K562 (cell line): ENCODE data around the gene PPP1R12C. TPM values are rescaled to one million over a fixed set of nuclear protein-coding genes. Genes with fewer than 3 reads are reported as not detected.
A peak's percentile ranks its signal among the peaks of the same experiment; 100 is the strongest.

ENCODE experiments used
- ELF4 ChIP-seq: fragments of 450-650 bp; formaldehyde crosslinking; IDR thresholded peaks from 2 replicates; pipeline ENCODE4 v1.4.0; 2022; ENCODE audit warnings: missing genetic modification characterization
- ETV1 ChIP-seq: fragments of 450-650 bp; conservative IDR thresholded peaks from 2 replicates; pipeline ENCODE4 v1.6.1; 2016; ENCODE audit warnings: missing genetic modification characterization, control low read depth, low read depth, missing compliant biosample characterization
- HNRNPLL ChIP-seq: fragments of 200-400 bp; formaldehyde crosslinking; IDR thresholded peaks from 2 replicates; pipeline ENCODE4 v1.6.1; 2017; ENCODE audit warnings: low read length, low read depth, mild to moderate bottlenecking; ENCODE audit not compliant: poor library complexity, severe bottlenecking
- MXI1 ChIP-seq: IDR thresholded peaks from 2 replicates; pipeline ENCODE4 v1.6.1; 2011; ENCODE audit warnings: low read depth, mild to moderate bottlenecking, improper control_type of control experiment, low read length
- SETDB1 ChIP-seq: IDR thresholded peaks from one replicate; pipeline ENCODE4 v1.6.1; 2012; ENCODE audit warnings: low read length, control low read depth, inconsistent platforms
- SIN3A ChIP-seq, 2 experiments: fragments of 150-350 bp in 1 of 2; IDR thresholded peaks; 2 replicates each; pipeline ENCODE4 v1.6.1; 2011 to 2016; ENCODE audit warnings: borderline replicate concordance in 2 of 2, low read depth in 2 of 2, low read length in 2 of 2, mild to moderate bottlenecking in 2 of 2, moderate library complexity in 2 of 2; ENCODE audit not compliant: control insufficient read depth in 1 of 2
- SOX6 ChIP-seq: fragments of 450-650 bp; IDR thresholded peaks from 2 replicates; pipeline ENCODE4 v1.6.1; 2014; ENCODE audit warnings: mild to moderate bottlenecking
- TAF7 ChIP-seq: fragments of 450-650 bp; IDR thresholded peaks from 2 replicates; pipeline ENCODE4 v1.6.1; 2016; ENCODE audit warnings: missing genetic modification characterization, missing compliant biosample characterization
- ZKSCAN8 ChIP-seq: fragments of 200-800 bp; sonication (Bioruptor generic); IDR thresholded peaks from 2 replicates; pipeline ENCODE4 v1.6.1; 2016; ENCODE audit warnings: missing genetic modification characterization, missing compliant biosample characterization
- ZNF41 ChIP-seq: fragments of 250-450 bp; sonication (Bioruptor Pico); conservative IDR thresholded peaks from 2 replicates; pipeline ENCODE4 v1.4.0; 2020; ENCODE audit warnings: mild to moderate bottlenecking
- ZNF583 ChIP-seq: fragments of 250-450 bp; sonication (Bioruptor Pico); IDR thresholded peaks from 2 replicates; pipeline ENCODE4 v1.4.0; 2020
- polyA plus RNA-seq, 8 experiments: library from polyadenylated mRNA; depleted of rRNA in 4 of 8; stranded (reverse) in 5 of 8; unstranded in 3 of 8; fragments of >200 nt; fragmentation: Nextera tagmentation in 2 of 8; fragmentation: Illumina TruSeq in 1 of 8; extraction: Ambion mirVana in 2 of 8; extraction: Trizol in 1 of 8; gene quantifications; 2 replicates each; pipeline versions ENCODE4 v1.2.1 to v1.2.3, GENCODE V29; 2011 to 2014; ENCODE audit warnings: inconsistent platforms in 1 of 8, missing spikeins in 1 of 8
- total RNA-seq, 7 experiments: library from RNA; depleted of rRNA in 6 of 7; stranded (reverse); fragments of >200 nt in 6 of 7; fragmentation: Illumina TruSeq in 2 of 7; extraction: Trizol in 2 of 7; gene quantifications; 2 replicates each; pipeline versions ENCODE4 v1.2.1 to v1.2.3, GENCODE V29; 2011 to 2021; ENCODE audit warnings: low replicate concordance in 1 of 7
- TF ChIP-seq, protein P1 (sequence below): fragments of 450-650 bp; IDR thresholded peaks from 2 replicates; pipeline ENCODE4 v1.6.1; 2017; ENCODE audit warnings: antibody characterized with exemption
- TF ChIP-seq, protein P2 (sequence below): fragments of 450-650 bp; formaldehyde crosslinking; IDR thresholded peaks from 2 replicates; pipeline ENCODE4 v1.4.0; 2020; ENCODE audit warnings: mild to moderate bottlenecking
- TF ChIP-seq, protein P3 (sequence below): sonication (generic); formaldehyde crosslinking; IDR thresholded peaks from 2 replicates; pipeline ENCODE4 v1.9.0; 2022; ENCODE audit warnings: mild to moderate bottlenecking, missing genetic modification reagents
- TF ChIP-seq, protein P4 (sequence below): fragments of 450-650 bp; IDR thresholded peaks from 2 replicates; pipeline ENCODE4 v1.7.1; 2018; ENCODE audit warnings: mild to moderate bottlenecking, low read depth; ENCODE audit not compliant: partially characterized antibody
- TF ChIP-seq, protein P5 (sequence below): fragments of 250-450 bp; sonication (Bioruptor Pico); IDR thresholded peaks from 2 replicates; pipeline ENCODE4 v1.4.0; 2020; ENCODE audit warnings: mild to moderate bottlenecking
- TF ChIP-seq, protein P6 (sequence below): sonication (generic); formaldehyde crosslinking; IDR thresholded peaks from 2 replicates; pipeline ENCODE4 v1.8.1; 2023; ENCODE audit warnings: mild to moderate bottlenecking, missing genetic modification reagents

Gene PPP1R12C
- total and polyA plus RNA-seq, 9 of the 15 experiments (the other 6 are each of a cell fraction or from before 2014, with no cell fraction given), result 1.8 to 136 (median 33.7) TPM

DNA sequence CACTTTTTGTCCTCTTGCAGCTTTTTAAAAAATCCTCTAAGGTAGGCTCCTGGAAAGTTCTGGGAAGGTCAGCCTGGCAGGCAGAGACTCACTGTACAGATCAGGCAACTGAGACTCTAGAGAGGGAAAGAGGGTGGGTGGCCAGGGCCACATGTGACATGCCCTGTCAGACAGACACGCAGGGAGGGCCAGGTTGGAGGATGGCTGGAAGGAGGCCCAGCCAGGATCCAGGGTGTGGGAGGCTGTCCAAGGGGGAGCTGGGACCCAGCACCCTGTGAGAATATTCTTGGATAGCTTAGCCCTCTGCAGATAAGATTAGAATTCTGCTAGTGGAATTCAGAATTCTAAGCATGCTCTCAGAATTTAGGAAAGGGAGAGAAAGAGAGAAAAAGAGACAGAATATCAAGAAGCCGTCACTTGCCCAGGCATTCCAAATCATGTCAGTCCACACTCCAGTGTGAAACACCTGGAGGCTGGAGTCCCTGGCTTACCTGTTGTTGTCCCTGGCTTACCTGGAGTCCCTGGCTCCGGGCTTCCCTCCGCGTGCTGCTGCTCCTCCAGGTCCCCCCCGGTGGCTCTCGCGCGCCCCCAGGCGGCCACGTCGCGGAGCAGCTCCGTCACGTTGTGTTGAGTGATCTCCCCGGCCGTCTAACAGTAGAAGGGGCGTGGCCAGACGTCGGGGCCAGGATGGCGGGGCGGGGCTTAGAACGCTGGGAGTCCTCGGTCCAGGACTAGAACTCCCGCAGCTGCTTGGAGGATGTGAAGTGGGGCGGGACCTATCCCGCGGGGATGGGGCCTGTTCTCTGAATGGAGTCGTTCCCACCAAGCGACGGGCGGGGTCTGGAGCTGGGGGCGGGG lies 42.9 kb upstream of the PPP1R12C start (continued):
- TF ChIP-seq, protein P1, sequence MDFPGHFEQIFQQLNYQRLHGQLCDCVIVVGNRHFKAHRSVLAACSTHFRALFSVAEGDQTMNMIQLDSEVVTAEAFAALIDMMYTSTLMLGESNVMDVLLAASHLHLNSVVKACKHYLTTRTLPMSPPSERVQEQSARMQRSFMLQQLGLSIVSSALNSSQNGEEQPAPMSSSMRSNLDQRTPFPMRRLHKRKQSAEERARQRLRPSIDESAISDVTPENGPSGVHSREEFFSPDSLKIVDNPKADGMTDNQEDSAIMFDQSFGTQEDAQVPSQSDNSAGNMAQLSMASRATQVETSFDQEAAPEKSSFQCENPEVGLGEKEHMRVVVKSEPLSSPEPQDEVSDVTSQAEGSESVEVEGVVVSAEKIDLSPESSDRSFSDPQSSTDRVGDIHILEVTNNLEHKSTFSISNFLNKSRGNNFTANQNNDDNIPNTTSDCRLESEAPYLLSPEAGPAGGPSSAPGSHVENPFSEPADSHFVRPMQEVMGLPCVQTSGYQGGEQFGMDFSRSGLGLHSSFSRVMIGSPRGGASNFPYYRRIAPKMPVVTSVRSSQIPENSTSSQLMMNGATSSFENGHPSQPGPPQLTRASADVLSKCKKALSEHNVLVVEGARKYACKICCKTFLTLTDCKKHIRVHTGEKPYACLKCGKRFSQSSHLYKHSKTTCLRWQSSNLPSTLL, result no peak
- TF ChIP-seq, protein P2, sequence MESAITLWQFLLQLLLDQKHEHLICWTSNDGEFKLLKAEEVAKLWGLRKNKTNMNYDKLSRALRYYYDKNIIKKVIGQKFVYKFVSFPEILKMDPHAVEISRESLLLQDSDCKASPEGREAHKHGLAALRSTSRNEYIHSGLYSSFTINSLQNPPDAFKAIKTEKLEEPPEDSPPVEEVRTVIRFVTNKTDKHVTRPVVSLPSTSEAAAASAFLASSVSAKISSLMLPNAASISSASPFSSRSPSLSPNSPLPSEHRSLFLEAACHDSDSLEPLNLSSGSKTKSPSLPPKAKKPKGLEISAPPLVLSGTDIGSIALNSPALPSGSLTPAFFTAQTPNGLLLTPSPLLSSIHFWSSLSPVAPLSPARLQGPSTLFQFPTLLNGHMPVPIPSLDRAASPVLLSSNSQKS (CRISPR knock-in tag), result no peak
- no peak for TF ChIP-seq ZNF41 (CRISPR knock-in tag)
- TF ChIP-seq, protein P3, sequence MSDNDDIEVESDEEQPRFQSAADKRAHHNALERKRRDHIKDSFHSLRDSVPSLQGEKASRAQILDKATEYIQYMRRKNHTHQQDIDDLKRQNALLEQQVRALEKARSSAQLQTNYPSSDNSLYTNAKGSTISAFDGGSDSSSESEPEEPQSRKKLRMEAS, result peak; percentile 93
- TF ChIP-seq, protein P4, sequence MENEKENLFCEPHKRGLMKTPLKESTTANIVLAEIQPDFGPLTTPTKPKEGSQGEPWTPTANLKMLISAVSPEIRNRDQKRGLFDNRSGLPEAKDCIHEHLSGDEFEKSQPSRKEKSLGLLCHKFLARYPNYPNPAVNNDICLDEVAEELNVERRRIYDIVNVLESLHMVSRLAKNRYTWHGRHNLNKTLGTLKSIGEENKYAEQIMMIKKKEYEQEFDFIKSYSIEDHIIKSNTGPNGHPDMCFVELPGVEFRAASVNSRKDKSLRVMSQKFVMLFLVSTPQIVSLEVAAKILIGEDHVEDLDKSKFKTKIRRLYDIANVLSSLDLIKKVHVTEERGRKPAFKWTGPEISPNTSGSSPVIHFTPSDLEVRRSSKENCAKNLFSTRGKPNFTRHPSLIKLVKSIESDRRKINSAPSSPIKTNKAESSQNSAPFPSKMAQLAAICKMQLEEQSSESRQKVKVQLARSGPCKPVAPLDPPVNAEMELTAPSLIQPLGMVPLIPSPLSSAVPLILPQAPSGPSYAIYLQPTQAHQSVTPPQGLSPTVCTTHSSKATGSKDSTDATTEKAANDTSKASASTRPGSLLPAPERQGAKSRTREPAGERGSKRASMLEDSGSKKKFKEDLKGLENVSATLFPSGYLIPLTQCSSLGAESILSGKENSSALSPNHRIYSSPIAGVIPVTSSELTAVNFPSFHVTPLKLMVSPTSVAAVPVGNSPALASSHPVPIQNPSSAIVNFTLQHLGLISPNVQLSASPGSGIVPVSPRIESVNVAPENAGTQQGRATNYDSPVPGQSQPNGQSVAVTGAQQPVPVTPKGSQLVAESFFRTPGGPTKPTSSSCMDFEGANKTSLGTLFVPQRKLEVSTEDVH, result no peak
- TF ChIP-seq, protein P5, sequence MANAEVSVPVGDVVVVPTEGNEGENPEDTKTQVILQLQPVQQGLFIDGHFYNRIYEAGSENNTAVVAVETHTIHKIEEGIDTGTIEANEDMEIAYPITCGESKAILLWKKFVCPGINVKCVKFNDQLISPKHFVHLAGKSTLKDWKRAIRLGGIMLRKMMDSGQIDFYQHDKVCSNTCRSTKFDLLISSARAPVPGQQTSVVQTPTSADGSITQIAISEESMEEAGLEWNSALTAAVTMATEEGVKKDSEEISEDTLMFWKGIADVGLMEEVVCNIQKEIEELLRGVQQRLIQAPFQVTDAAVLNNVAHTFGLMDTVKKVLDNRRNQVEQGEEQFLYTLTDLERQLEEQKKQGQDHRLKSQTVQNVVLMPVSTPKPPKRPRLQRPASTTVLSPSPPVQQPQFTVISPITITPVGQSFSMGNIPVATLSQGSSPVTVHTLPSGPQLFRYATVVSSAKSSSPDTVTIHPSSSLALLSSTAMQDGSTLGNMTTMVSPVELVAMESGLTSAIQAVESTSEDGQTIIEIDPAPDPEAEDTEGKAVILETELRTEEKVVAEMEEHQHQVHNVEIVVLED (CRISPR knock-in tag), result 0 out of 2 replicates have a peak, but pooled peaks have one; percentile 22
- peak; percentile 13 for TF ChIP-seq HNRNPLL
- 0 out of 2 replicates have a peak, but pooled peaks have one; percentile 43 for TF ChIP-seq MXI1
- no peak for TF ChIP-seq ETV1 (tag)
- TF ChIP-seq, protein P6, sequence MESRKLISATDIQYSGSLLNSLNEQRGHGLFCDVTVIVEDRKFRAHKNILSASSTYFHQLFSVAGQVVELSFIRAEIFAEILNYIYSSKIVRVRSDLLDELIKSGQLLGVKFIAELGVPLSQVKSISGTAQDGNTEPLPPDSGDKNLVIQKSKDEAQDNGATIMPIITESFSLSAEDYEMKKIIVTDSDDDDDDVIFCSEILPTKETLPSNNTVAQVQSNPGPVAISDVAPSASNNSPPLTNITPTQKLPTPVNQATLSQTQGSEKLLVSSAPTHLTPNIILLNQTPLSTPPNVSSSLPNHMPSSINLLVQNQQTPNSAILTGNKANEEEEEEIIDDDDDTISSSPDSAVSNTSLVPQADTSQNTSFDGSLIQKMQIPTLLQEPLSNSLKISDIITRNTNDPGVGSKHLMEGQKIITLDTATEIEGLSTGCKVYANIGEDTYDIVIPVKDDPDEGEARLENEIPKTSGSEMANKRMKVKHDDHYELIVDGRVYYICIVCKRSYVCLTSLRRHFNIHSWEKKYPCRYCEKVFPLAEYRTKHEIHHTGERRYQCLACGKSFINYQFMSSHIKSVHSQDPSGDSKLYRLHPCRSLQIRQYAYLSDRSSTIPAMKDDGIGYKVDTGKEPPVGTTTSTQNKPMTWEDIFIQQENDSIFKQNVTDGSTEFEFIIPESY, result peak; percentile 78
- TF ChIP-seq ZKSCAN8 (CRISPR knock-in tag), result no peak
- TF ChIP-seq TAF7 (tag), result no peak
- no peak for TF ChIP-seq ZNF583 (CRISPR knock-in tag)
- no peak for TF ChIP-seq SETDB1
- TF ChIP-seq ELF4 (CRISPR knock-in tag), result no peak
- peak; percentile 58 to 81; a peak in 1 of 4 replicates for TF ChIP-seq SIN3A (IDR thresholded peaks at IDR 0.05; ENCODE audit: borderline replicate concordance in 2 of 2, control insufficient read depth in 1 of 2, low read depth in 2 of 2, low read length in 2 of 2)
- peak; percentile 60 for TF ChIP-seq SOX6
